ENCODE data around the gene CNTNAP2.

DNA sequence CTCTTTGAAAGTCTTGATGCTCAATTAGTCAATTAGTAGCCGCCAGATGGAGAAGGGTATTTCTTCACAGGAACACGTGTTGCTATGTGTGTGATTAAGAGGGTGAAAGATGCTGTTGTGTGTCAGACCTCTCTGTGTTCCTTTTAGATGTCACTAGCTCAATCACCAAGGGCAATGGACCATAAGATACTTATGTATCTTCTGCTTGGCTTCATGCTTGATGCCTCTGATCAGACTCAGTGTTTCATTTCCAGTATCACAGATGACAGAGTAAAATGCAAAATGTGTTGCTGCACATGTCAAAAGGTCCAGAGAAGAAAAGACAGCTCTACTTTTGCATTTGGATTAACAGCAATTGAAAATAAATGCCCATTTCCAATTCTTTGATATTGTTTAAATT, 865.9 kb downstream of the CNTNAP2 start:
- TF ChIP-seq, protein P1, sequence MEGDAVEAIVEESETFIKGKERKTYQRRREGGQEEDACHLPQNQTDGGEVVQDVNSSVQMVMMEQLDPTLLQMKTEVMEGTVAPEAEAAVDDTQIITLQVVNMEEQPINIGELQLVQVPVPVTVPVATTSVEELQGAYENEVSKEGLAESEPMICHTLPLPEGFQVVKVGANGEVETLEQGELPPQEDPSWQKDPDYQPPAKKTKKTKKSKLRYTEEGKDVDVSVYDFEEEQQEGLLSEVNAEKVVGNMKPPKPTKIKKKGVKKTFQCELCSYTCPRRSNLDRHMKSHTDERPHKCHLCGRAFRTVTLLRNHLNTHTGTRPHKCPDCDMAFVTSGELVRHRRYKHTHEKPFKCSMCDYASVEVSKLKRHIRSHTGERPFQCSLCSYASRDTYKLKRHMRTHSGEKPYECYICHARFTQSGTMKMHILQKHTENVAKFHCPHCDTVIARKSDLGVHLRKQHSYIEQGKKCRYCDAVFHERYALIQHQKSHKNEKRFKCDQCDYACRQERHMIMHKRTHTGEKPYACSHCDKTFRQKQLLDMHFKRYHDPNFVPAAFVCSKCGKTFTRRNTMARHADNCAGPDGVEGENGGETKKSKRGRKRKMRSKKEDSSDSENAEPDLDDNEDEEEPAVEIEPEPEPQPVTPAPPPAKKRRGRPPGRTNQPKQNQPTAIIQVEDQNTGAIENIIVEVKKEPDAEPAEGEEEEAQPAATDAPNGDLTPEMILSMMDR (conservative IDR thresholded peaks at IDR 0.05; ENCODE audit: low read depth, low read length) = no peak
- TF ChIP-seq EZH2 (IDR thresholded peaks at IDR 0.05; ENCODE audit: borderline replicate concordance, low read depth, low read length, poor library complexity, severe bottlenecking) = no peak
